ENCODE measurements around the gene MREG.

DNA sequence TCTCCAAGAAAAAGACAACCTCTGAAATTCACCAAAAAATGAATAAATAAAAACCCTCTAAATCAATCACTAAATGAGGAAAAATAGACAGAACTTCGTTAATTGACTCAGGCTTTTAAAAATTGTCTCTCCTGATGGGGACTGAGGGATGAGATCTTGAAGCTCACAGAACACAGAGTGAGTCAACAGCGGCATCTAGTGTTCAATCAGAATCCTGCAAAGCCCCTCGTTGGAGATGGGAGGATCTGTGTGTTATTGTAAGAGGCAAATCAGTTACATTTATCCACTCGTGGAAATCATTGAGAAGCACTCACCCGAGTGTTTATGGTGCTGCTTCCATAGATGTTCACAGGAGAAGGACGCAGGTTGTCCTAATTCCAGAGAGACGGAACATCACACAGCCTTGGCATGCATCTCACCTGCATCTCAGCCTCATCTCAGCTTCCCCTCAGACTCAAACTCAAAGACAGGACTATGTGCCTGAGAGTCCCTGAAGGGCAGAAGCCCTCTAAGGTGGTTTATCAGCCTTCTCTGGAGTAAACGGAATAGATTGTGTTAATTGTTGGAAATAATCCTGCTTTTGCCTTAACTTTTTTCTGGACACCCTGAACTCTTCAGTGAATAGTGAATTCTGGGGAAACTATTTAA is 82.0 kb downstream of the MREG start:
- peak; percentile 56 to 94 (median 87) for TF ChIP-seq CTCF (IDR thresholded peaks at IDR 0.05)
- no peak for TF ChIP-seq POLR2A (IDR thresholded peaks at IDR 0.05)

Data from testis (tissue), 2 donors.